ENCODE data around the gene IFTAP. TPM values are rescaled to one million over a fixed set of nuclear protein-coding genes. Genes with fewer than 3 reads are reported as not detected.

The IFTAP gene
- total RNA-seq, 1 experiment from 2014 or later, result 47.5 TPM

DNA sequence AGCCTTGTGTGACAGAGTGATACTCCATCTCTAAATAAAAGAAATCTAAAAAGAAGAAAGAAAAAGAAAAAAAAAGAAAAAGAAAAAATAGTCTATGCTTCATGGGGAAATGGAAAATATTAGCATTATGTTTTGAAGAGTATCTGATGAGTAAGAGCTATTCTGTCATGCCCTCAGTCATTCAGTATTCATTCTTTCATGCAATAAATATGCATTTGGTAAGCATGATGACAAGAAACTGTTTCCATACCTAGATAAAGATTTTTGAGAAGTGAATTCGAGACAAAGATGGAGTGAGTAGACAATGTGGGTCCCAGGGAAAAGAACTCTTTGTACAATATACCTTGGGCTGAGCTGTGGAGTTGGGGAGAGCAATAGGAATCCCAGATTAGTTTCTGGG, 6.2 kb upstream of the IFTAP start:
- in situ Hi-C loops (cut with HindIII; ENCODE audit: low pct_unique_long_range_greater_than_20kb, low sequenced_read_pairs), result no loop called here
- DNase-seq (ENCODE audit: low read depth), result no peak

DNA sequence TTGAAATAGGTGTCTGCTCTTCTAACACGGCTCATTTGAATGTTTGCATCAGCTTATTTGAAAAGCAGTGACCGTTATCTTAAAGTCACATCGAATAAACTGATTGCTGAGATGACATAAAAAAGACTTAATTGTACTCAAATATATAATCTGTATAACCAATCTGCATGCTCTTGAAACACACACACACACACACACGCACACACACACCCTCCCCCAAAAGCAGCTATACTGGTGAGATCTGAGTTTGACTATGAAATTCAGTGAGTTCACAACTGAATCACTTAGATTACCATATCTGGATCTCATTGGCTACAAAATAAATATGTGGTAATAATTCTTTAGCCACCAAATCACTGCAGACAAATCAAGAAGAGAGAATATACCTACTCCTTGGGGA, 3.8 kb upstream of the IFTAP start:
- no peak for DNase-seq (ENCODE audit: low read depth)
- in situ Hi-C loops (cut with HindIII; ENCODE audit: low pct_unique_long_range_greater_than_20kb, low sequenced_read_pairs), result no loop called here

DNA sequence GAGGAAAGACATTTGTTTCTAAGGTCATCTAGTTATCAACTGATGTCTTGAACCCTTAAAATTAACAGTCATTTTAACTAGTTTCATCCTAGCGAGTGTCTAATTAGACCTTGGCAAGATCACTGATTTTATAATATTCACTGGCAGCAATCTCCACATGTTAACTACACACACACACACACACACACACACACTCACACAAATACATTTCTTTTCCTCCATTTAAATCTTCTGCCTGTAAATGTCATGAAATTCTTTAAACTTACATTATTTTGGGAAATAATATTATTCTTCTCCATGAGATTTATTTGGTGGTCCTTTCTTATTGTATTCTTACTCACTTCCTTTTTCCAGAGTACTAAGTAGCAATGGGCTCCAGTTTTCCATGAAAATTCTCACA, 2.9 kb upstream of the IFTAP start:
- no peak for DNase-seq (ENCODE audit: low read depth)

DNA sequence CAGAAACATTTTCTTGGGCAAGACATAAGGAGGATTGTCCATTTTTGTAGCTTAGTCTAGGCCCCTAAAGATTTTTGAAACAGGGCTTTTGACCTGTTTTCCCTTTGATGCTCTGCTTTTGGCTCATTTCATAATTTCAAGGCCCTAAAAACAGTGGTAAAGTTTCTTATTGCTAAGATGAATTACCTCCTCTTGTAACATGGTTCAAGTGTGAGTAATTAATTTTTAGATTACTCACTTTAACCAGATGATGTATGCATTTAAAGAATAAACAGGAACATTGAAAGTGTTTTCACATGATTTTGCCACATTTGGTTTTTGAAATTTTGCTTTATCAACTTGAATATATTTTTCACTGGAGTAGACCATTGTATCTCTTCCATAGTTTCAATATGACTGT, 2.6 kb downstream of the IFTAP start:
- in situ Hi-C loops (cut with HindIII; ENCODE audit: low pct_unique_long_range_greater_than_20kb, low sequenced_read_pairs), result no loop called here
- no peak for DNase-seq (ENCODE audit: low read depth)

More for the DNA sequence above, 2.9 kb upstream of the IFTAP start:
- in situ Hi-C loops (cut with HindIII; ENCODE audit: low pct_unique_long_range_greater_than_20kb, low sequenced_read_pairs), result no loop called here

DNA sequence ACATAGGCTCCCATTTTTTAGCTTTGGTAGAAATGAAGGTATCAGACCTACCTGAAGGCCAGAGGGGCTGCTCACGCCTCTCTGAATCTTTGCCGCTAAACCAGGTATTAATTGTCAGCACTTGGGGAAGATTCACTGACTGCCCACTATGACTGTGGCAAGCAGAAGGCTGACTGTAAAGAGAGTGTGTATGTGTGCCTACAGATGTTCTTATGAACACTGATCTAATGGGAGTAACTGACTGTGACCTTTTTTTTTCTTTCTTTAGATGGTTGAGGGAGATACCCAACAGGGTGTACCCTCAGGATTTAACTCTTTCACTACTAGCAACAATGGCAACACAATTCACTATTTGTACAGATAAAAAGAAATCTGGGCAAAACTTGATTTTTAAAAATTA, 3.7 kb downstream of the IFTAP start, which contains the start of gene RAG2:
Gene RAG2, minus strand, starts transcription at position 186 of the 400 bp plus-strand sequence. CDS start 4,068 bp downstream, outside the sequence.
- in situ Hi-C loops (cut with HindIII; ENCODE audit: low pct_unique_long_range_greater_than_20kb, low sequenced_read_pairs), result no loop called here
- DNase-seq (ENCODE audit: low read depth), result no peak

DNA sequence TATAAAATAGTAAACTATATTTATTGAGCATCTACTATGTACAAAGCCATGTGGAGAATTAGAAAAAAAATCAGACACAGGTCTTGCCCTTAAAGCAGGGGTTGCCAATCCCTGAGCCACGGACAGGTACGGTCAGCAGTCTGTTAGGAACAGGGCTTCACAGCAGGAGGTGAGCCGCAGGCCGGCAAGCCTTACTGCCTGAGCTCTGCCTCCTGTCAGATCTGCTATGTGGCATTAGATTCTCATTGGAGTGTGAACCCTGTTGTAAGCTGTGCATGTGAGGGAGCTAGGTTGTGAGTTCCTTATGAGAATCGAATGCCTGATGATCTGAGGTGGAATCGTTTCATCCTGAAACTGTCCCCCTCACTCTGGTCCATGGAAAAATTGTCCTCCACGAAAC, 5.9 kb downstream of the IFTAP start:
- in situ Hi-C loops (cut with HindIII; ENCODE audit: low pct_unique_long_range_greater_than_20kb, low sequenced_read_pairs), result no loop called here
- no peak for DNase-seq (ENCODE audit: low read depth)

DNA sequence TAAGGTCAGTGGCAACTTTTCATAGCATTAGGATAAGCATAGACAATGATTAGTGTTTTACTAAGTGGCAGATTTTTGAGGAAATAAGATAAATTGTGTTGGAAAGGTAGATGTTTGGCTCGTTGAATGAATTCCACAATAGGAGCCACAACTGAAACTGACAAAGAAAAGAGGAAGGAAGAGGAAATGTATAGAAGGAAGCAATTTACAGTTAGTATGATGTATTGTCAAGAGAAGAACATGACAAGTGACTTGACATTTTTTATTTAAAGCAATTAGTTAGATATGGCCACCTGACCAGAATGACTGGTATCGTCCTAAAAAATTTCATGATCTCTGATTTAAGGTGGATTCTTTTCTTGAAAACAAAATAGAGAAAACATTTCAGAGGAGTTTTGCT, 6.9 kb downstream of the IFTAP start:
- DNase-seq (ENCODE audit: low read depth), result no peak
- in situ Hi-C loops (cut with HindIII; ENCODE audit: low pct_unique_long_range_greater_than_20kb, low sequenced_read_pairs), result no loop called here

DNA sequence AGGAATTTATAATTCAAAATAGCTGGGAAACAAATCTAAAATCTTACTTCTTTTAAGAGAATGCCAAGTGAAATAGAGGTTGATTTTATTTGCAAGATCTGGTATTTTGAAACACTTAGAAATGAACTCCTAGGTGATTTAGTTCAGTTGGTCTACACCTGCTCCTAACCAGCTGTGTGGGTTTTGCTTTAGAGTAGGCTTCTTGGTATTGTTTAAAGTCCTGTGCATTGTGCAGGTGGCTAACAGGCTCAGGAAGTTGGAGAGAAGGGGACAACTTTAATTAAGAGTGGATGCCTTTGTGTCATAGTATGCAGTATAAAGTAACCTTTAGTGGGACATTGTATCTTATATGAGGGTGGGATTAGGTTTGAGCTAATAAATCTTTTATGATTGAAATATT, 7.8 kb downstream of the IFTAP start:
- DNase-seq (ENCODE audit: low read depth), result no peak

DNA sequence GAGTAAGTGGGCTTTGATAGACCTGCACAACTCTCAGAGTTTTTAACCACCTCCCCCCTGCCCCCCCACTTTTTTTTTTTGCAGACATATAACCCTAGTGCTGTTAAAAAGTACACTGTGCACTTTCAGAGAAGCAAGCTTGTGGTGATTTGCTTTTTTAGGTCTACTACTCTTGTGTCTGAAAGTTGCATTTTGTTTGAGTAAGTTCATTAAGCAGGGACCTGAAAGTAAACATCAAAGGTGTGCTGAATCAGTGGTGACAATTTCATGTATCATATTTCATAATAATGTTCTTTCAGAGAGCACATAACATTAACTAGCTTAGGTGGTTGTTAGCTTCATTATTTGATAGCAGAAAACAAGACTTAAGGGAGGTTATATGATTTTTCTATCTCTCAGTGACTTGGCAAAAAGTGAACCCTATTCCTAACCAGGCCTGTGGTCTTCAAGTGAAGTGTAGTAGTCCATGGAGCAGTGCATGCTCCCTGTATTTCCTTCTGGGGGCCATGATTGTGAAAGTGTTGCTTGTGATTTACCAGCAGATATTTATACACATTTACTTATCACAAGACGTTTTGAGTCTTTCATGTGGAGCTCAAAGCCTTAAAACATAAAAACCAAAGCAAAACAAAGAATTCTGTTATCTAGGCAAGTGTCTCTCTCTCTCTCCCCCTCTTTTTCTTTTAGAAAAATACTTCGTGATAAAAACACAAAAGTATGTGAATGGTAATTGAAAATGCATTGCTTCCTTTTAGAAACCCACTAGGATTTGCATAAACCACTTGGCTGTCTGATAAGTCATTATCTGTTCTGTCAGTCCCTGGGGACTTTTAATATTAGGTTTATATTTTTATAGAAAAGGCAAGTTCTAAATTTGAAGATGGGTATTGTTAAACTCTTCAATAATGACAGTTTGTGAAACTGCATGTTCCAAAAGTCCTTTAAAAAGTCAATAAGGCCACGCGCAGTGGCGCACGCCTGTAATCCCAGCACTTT, 11.2 kb downstream of the IFTAP start:
- no peak for DNase-seq (ENCODE audit: low read depth)
- in situ Hi-C loops (cut with HindIII; ENCODE audit: low pct_unique_long_range_greater_than_20kb, low sequenced_read_pairs), result no loop called here

More for the DNA sequence above, 7.8 kb downstream of the IFTAP start:
- in situ Hi-C loops (cut with HindIII; ENCODE audit: low pct_unique_long_range_greater_than_20kb, low sequenced_read_pairs), result no loop called here

DNA sequence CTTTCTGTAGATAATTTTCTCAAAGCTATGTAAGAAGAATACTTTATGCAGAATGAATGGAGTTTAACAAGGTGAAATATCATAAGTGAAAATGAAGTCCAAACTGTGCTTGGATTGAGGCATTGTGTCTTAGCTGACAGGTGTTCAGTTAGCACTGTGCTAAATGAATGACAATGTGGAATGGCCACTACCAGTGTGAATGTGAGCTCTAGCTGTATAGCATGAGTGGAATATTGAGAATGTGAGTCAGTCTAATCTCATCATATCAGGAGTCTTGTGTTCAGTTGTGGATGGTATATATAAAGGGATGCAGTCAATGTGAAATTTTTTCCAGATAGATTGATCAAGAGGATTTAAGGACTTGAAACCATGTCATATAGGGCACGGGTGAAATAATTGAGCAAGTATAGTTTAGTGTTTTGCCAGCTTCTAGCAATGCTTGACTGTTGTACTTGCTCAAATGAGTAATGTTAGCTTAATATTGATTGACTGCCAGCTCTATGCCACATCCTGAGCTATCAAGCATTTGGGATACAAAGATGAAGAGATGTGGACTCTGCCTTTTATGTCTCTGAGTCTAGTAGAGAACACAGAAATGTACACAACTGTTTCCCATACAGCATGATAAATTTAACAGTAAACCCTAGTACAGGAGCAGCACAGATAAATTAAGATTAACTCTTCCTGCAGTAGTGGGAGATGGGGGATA, 14.3 kb downstream of the IFTAP start:
- DNase-seq (ENCODE audit: low read depth), result no peak
- in situ Hi-C loops (cut with HindIII; ENCODE audit: low pct_unique_long_range_greater_than_20kb, low sequenced_read_pairs), result no loop called here

DNA sequence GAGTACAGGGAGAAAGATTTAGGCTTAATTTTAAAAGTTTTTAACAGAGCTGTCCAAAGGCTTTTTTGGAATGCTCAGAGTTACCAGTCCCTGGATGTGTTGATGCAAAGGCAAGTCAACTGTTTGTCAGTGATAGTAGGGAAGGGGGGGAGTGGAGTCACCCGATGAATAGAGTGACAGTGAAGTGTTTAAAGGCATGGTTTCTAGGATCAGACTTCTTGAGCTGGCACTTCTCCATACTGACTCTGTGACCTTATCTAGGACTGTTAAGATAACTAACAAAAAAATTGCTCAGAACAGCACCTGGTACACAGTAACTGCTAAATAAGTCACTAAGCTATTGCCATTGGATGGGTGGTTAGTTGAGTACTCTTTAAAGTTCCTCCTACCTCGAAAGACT, 15.1 kb downstream of the IFTAP start:
- DNase-seq (ENCODE audit: low read depth), result no peak
- in situ Hi-C loops (cut with HindIII; ENCODE audit: low pct_unique_long_range_greater_than_20kb, low sequenced_read_pairs), result no loop called here

DNA sequence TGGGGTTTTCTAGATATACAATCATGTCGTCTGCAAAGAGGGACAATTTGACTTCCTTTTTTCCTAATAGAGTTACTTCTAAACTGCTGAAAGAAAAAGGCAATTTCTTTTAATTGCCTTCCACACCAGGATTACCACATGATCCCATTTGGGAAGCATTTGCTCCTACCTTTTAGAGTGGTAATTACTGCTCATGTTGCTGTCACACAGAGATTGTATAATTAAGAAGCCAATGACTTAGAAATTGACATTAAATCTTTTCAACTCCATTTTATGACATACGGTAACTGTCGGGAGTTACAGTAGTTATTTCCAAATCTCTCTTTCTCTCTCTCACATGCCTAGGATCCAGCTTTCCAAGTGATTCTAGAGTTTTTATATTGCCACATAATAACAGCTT, 21.5 kb downstream of the IFTAP start:
- in situ Hi-C loops (cut with HindIII; ENCODE audit: low pct_unique_long_range_greater_than_20kb, low sequenced_read_pairs), result no loop called here
- no peak for DNase-seq (ENCODE audit: low read depth)

DNA sequence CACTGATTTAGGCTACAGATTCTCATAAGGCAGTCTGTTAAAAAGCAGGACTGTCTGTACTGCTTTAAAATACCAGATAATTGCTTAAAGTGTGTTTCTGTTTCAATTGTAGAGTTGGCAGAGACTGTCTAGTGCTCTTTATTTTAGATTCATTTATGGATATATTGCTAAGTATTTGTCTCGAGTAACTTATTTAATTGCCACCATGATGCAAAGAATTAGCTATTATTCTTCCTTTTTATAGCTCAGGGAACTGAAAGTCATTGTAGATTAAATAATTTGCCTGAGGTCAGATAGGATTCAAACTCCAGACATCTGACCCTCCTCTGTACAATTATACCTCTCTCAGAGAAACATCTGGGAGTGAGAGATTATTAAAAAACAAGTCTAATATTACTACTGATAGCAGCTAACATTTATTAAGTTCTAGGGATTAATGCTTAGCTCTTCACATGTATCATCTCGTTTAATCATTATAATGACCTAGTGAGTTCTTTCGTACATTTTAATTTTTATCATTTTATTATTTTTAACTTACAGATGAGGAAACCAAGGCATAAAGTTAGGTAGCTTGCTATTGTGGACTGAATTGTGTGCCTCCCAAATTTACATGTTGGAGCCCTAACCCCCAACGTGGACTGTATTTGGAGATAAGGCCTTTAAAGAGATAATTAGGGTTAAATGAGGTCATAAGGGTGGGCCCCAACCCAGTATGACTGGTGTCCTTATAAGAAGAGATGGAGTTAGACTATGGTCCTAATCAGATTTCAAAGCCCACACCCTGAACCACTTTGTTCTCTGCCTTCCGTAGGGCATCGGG, 23.5 kb downstream of the IFTAP start:
- in situ Hi-C loops (cut with HindIII; ENCODE audit: low pct_unique_long_range_greater_than_20kb, low sequenced_read_pairs), result no loop called here
- DNase-seq (ENCODE audit: low read depth), result no peak

DNA sequence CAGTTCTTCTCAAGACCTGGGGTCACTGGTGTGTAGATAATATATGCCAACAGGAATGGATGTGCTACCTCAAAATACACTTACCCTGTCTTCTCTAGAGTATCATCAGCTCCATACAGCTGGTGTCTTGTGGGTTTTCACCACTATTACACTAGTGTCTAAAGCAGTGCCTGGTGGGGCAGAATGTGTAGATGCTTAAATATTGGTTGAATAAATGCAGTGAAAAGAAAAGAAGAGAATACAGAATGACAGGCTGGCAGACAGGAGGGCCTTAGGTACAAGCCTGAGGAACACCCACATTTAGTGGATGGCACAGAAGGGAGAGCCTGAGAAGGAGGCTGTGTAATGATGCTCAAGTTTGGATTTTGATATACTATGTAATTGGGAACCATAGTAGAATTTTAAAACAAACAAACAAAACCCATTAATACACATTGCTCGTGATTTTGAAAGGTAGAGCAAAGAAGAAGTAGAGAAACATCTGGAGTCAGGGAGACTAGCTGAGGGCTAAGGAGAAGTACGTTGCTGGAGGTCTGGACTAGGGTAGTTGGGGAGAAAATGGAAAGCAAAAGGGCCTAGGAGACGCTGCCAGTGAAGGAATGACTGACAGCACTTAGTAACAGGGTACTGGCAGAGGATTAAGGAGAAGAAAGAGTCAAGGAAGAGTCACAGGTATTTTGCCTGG, 24.2 kb downstream of the IFTAP start:
- no peak for DNase-seq (ENCODE audit: low read depth)
- in situ Hi-C loops (cut with HindIII; ENCODE audit: low pct_unique_long_range_greater_than_20kb, low sequenced_read_pairs), result no loop called here

DNA sequence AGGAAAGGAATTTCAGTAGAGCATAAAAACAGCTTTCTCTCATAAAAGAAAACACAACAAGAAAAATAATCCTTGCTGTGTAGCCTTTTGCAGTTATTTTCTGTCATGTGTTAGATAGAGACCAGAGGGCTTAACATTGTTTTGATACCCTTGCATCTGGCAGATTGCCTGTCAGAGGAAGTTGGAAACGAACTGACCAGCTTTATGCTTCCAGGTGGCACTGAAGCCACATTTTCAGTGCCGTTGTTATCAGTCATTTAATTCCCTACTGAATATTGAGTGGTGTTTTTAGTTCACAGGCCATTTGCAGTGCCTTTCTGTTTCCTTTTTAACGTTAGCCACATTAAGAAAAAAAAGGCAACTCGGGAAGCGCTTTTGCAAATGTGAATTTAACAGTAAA, 25.2 kb downstream of the IFTAP start:
- DNase-seq (ENCODE audit: low read depth), result no peak
- in situ Hi-C loops (cut with HindIII; ENCODE audit: low pct_unique_long_range_greater_than_20kb, low sequenced_read_pairs), result no loop called here

DNA sequence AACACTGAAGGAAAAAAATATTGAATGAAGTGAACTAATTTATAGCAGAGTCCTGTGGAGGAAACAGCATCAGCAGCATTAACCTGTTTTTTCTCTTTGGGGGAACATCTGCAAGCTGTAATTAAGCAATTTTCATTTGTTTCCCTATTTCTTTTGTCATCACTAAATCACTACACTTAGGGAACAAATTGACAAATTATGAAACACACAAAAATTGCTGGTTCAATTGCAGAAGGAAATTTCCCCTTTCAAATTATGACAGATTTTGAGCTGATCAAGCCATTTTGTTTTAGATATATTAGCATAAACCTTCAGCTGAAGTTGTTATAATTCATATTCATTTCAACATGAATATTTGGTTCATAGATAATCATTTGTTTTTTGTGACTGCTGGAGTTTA, 25.9 kb downstream of the IFTAP start:
- in situ Hi-C loops (cut with HindIII; ENCODE audit: low pct_unique_long_range_greater_than_20kb, low sequenced_read_pairs), result no loop called here

DNA sequence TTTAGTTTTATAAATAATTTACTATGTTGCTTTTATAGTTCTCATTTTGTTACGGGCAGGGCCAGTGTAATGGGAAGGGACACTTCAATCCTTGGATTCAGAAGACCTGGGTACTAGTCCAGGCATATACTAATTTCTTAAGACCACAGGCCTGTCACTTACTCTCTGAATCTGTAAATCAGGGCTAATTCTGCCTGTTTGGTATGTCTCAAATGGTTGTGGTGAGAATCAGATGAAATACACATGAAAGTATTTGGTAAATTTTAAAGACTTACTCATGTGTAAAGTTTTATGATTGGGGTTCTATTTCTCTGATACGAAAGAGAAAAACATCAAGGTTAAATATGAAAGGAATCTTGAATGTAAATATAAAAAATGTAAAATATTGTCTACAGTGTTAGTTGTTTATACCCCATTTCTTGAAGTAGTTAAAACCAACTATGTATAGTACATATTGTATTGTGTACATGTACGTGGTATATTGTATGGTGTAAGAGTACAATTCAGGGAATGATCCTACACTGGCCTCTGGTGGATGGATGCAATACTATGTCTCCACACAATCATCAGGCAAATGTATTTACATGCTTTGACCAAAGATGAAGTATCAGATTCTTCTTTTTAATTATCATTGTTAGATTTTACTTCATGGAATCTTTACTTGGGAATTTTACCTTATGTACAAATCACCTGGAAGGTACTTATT, 28.3 kb downstream of the IFTAP start:
- peak; percentile 4 for DNase-seq (ENCODE audit: low read depth)
- in situ Hi-C loops (cut with HindIII; ENCODE audit: low pct_unique_long_range_greater_than_20kb, low sequenced_read_pairs), result no loop called here

More for the DNA sequence above, 25.9 kb downstream of the IFTAP start:
- DNase-seq (ENCODE audit: low read depth), result no peak
